Osteocyte (in vitro differentiated cells): ENCODE measurements around the gene BBS4. TPM values are rescaled to one million over a fixed set of nuclear protein-coding genes. Genes with fewer than 3 reads are reported as not detected.
"Not testable (repeated sequence)": the region's sequence is repeated elsewhere in the genome, so short reads cannot be mapped to it uniquely, and the experiment has no call there.

Source experiments
- DNase-seq: peaks from one replicate; pipeline ENCODE4 v3.0.0; 2021; ENCODE audit warnings: mixed read lengths; ENCODE audit not compliant: unreplicated experiment; ENCODE audit errors: extremely low spot score
- H3K27ac Mint-ChIP-seq: one replicate; pipeline ENCODE4 v1.8.0; 2021; ENCODE audit warnings: mild to moderate bottlenecking, mixed read lengths; ENCODE audit not compliant: unreplicated experiment
- H3K27me3 Mint-ChIP-seq: one replicate; pipeline ENCODE4 v1.8.0; 2021; ENCODE audit warnings: mixed read lengths; ENCODE audit not compliant: unreplicated experiment
- H3K36me3 Mint-ChIP-seq: one replicate; pipeline ENCODE4 v1.8.0; 2021; ENCODE audit warnings: mixed read lengths; ENCODE audit not compliant: unreplicated experiment
- H3K4me1 Mint-ChIP-seq: one replicate; pipeline ENCODE4 v1.8.0; 2021; ENCODE audit warnings: mixed read lengths; ENCODE audit not compliant: unreplicated experiment
- H3K4me3 Mint-ChIP-seq: one replicate; pipeline ENCODE4 v1.8.0; 2021; ENCODE audit warnings: mild to moderate bottlenecking, moderate library complexity, mixed read lengths; ENCODE audit not compliant: unreplicated experiment
- H3K9me3 Mint-ChIP-seq: one replicate; pipeline ENCODE4 v1.8.0; 2021; ENCODE audit warnings: mixed read lengths; ENCODE audit not compliant: unreplicated experiment
- long read RNA-seq: library from polyadenylated mRNA; unstranded; transcript quantifications from one replicate; pipeline ENCODE4 v2.0.0, GENCODE V29; 2021
- total RNA-seq: library from RNA; stranded (reverse); gene quantifications from 2 replicates; pipeline ENCODE4 v1.2.1, GENCODE V29; 2021
- TF ChIP-seq, protein P1 (sequence below): fragments of 200-600 bp; sonication (generic); IDR thresholded peaks from 2 replicates; pipeline ENCODE4 v1.5.0; 2021; ENCODE audit warnings: antibody characterized with exemption, mild to moderate bottlenecking, moderate library complexity

BBS4 gene, protein sequence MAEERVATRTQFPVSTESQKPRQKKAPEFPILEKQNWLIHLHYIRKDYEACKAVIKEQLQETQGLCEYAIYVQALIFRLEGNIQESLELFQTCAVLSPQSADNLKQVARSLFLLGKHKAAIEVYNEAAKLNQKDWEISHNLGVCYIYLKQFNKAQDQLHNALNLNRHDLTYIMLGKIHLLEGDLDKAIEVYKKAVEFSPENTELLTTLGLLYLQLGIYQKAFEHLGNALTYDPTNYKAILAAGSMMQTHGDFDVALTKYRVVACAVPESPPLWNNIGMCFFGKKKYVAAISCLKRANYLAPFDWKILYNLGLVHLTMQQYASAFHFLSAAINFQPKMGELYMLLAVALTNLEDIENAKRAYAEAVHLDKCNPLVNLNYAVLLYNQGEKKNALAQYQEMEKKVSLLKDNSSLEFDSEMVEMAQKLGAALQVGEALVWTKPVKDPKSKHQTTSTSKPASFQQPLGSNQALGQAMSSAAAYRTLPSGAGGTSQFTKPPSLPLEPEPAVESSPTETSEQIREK
- 24.7 and 30.5 TPM in 2 replicates for total RNA-seq
- long read RNA-seq, transcript BBS4-204 (16 exons, 1,864 nt): minor isoform, 6 of 232 reads
- long read RNA-seq, transcript BBS4-201 (16 exons, 2,490 nt): major isoform, 164 of 232 reads
- long read RNA-seq, partial matches to known transcripts: 8 of 232 reads
- long read RNA-seq, other reads (novel, unspliced or antisense): 50 of 232 reads

DNA sequence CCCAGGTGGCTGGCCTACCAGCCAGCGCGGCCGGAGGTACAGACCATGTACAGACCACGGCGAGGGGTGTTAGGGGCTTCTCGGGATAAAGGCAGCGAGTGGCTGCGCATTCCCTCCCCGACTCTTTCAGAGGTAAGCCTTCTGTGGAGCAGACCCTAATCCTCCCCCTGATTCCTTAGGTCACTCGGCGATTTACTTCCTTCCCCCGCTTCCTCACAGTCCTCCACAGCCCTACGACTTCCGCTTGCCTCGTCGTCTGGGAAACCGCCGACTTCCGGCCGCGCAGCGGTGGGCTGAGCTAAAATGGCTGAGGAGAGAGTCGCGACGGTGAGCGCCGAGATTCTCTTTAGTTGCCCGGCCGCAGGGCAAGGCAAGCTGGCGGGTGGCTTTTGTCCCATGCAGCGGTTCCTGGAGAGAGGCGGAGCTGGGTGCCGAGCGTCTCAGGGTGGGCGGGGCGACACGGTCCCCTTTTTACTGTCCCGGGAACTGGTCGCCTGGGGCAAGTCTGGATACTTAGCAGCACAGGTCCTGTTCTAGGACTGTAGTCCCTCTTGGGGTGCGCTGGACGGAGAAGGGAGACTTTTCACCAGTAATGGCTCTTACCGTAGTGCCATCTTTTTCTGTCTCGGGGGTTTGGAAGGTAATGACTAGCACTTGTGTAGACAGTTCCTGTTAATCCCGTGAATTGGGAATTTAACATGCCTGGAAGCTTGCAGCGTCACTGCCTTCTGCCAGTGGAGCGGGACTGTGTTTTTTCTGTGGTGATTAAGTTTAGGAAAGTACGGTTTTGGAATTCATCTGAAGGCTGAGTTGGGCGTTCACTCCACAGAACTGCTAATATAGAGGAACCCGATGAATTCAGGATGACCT, at the start of gene BBS4, which contains the start of gene HIGD2B:
Gene BBS4 (plus strand): TSS at position 283 of the 870 bp plus-strand sequence. CDS start 21 bp downstream, at position 304.
Gene HIGD2B (minus strand): TSS at position 258 of the 870 bp plus-strand sequence. CDS start 9,808 bp downstream, outside the sequence.
- peak within 1 kb of the TSS; percentile 94 for H3K4me3 Mint-ChIP-seq

DNA sequence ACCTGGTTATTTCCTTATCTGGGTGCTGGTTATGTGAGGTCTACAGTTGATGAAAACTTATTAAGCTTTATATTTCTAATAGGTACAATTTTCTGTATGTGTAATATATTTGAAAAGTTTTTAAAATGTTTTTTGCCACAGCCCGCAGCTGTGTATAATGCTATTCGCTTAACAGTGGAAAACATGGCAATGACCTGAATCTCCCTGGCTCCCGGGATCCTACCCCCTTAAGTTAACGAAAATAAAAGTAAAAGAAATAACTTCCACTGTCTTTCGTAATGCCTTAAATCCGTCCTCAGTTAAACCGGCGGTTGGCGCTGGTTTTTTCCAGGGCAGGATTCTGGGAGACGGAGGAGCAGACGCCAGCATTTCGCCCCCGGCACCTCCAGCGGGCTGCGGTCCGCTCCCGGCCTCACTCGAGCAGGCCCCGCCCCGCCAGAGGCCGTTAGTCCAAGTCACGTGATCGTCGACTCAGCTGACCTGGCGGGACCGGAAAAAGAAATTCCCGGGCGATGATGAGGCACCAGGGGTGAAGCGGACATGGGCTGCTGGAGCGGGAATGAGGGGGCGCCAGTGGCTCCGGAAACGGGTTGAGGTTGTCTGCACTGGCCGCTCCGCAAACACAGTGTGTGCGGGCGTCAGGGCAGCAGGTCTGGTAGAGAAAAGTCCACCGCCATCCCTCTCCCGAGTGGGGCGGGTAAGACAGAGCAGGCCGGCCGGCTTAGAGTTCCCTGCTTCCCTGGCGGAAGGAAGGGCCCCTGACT, 49.3 kb upstream of the BBS4 start:
- DNase-seq: peak; percentile 93
- H3K27ac Mint-ChIP-seq, H3K27me3 Mint-ChIP-seq, H3K9me3 Mint-ChIP-seq, H3K36me3 Mint-ChIP-seq, H3K4me1 Mint-ChIP-seq: not testable (repeated sequence)
- H3K4me3 Mint-ChIP-seq: peak overlapping the region; percentile 45

More for the DNA sequence above, at the start of gene BBS4, which contains the start of gene HIGD2B:
- DNase-seq: peak; percentile 93
- Mint-ChIP-seq H3K9me3 (no peaks in the 10 kb centered on the region), H3K4me1 (peaks cover 14% of the 10 kb centered on the region), H3K36me3 (no peaks in the 10 kb centered on the region), H3K27ac (peak within 1 kb of the TSS; percentile 99), H3K27me3 (peaks cover 3% of the 10 kb centered on the region)
- TF ChIP-seq, protein P1, sequence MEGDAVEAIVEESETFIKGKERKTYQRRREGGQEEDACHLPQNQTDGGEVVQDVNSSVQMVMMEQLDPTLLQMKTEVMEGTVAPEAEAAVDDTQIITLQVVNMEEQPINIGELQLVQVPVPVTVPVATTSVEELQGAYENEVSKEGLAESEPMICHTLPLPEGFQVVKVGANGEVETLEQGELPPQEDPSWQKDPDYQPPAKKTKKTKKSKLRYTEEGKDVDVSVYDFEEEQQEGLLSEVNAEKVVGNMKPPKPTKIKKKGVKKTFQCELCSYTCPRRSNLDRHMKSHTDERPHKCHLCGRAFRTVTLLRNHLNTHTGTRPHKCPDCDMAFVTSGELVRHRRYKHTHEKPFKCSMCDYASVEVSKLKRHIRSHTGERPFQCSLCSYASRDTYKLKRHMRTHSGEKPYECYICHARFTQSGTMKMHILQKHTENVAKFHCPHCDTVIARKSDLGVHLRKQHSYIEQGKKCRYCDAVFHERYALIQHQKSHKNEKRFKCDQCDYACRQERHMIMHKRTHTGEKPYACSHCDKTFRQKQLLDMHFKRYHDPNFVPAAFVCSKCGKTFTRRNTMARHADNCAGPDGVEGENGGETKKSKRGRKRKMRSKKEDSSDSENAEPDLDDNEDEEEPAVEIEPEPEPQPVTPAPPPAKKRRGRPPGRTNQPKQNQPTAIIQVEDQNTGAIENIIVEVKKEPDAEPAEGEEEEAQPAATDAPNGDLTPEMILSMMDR: no peak

DNA sequence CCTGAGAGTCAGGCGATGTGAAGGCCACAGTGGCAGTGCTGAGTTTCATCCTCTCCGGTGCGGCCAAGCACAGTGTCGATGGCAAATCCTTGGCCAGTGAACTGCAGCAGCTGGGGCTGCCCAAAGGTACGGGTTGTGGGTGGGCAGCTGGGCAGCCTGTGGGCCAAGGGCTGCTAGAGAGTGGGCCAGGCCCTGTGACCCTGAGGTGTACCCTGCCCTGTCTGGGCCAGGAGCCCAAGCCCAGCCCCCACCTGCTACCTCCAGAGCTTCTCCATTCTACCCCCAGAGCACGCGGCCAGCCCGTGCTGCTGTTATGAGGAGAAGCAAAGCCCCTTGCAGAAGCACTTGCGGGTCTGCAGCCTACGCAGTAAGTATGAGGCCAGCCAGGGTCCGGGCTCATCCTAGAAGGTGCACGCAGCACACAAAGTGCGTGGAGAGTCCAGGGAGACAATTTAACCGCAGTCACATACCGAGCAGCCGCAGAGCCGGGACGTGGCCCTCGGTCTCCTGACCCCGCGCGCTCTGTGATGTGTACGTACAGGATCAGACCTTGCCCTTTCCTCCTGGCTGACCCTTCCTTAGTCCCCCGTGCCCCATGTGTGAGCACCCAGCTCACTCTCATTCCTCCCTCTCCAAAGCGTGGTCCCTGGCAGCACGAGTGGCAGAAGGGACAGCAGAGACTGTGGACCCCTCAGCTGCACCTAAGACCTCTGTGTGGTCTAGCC, 46.1 kb upstream of the BBS4 start:
- H3K4me3 Mint-ChIP-seq, DNase-seq, H3K4me1 Mint-ChIP-seq, H3K27me3 Mint-ChIP-seq, H3K9me3 Mint-ChIP-seq, H3K27ac Mint-ChIP-seq, H3K36me3 Mint-ChIP-seq: not testable (repeated sequence)

DNA sequence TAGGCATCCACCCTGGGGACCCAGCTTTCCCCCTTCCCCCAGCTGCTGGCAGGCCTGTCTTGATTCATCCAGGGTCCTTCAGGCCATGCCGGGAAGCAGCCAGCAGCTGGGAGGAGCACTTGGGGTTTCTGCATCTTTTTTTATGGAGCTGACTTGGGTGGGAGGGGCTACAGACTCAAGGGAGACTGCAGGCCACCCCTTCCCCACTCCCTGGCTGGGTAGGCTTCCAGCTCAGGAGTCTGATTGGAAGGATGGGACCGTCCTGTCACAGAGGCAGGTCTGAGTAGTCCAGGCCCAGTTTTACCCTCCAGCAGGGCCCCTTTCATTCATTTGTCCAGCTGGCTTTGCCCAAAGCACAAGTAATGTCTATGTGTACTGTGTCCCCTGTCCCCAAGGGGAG, 43.7 kb upstream of the BBS4 start:
- not testable (repeated sequence) for H3K27ac Mint-ChIP-seq, H3K4me1 Mint-ChIP-seq, H3K4me3 Mint-ChIP-seq, H3K27me3 Mint-ChIP-seq, H3K9me3 Mint-ChIP-seq, DNase-seq, H3K36me3 Mint-ChIP-seq

DNA sequence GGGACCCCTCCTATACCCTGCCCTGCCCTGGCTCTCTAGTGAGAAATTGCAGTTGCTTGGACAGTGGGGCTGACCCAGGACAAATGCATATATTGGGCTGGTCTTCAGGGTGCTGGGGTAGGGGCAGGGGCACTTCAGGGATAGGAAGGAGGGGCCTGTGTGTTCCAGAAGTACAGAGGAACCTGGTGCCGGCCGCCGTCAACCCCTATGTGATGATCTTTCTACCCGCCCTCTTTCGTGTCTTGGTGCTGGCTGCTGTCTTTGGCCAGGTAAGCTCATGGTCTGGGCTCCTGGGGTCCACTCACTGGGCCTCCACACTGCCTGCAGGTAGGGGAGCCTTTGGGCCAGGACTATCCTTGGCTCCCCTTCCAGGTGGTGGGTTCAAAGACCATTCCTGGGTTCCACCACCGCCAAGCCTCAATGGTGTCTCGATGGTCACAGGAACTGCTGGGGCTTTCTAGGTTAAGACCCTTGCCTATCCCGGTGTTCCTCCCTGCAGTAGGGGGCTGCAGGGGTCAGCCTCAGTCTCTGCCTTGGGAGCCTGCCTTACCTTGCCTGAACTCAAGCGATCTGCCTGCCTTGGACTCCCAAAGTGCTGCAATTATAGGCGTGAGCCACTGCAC, 37.3 kb upstream of the BBS4 start:
- DNase-seq, H3K4me1 Mint-ChIP-seq, H3K27ac Mint-ChIP-seq, H3K27me3 Mint-ChIP-seq, H3K9me3 Mint-ChIP-seq, H3K4me3 Mint-ChIP-seq, H3K36me3 Mint-ChIP-seq: not testable (repeated sequence)

DNA sequence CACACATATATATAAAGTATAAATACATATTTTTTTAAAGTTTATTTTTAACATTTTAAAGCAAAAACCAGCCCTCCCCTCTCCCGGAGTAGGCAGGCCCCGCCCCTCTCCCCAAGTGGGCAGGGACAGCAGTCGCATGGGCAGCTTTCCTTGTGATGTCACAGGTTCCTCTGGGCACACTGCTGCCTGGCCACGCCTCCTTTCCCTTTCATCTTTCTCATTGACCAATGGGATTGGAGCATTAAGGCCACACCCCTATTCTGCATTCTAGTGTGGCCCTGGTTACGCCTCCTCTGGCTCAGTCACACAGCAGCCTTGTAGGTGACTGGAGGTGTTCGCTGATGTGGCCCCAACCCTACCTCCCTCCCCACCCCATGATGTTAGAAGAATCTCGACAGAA, 31.6 kb upstream of the BBS4 start, which contains the start of gene GOLGA6B:
Gene GOLGA6B (plus strand): TSS at position 301 of the 400 bp plus-strand sequence. CDS start 41 bp downstream, at position 342.
- not testable (repeated sequence) for H3K27me3 Mint-ChIP-seq, H3K27ac Mint-ChIP-seq, H3K36me3 Mint-ChIP-seq, H3K4me3 Mint-ChIP-seq, DNase-seq, H3K4me1 Mint-ChIP-seq, H3K9me3 Mint-ChIP-seq

DNA sequence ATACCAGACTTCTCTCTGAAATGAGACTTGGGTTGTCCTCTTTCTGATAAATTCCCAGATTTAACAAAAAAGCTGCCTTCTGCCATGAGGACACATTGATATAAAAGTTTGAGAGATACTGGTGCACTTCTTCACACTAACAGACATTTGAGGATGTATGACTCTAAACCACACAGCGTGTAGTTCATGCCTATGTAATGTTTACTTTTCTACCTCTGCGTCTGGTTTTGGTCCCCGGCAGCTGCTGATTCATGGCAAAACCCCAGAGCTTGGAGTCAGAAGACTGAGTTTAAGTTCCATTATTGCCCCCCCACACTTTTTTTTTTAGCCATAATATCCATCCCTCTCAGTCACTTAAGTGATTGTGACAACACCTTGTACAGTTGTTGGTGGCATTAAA, 30.0 kb upstream of the BBS4 start:
- not testable (repeated sequence) for H3K4me3 Mint-ChIP-seq, H3K9me3 Mint-ChIP-seq, H3K27me3 Mint-ChIP-seq, H3K36me3 Mint-ChIP-seq, H3K4me1 Mint-ChIP-seq, DNase-seq, H3K27ac Mint-ChIP-seq

DNA sequence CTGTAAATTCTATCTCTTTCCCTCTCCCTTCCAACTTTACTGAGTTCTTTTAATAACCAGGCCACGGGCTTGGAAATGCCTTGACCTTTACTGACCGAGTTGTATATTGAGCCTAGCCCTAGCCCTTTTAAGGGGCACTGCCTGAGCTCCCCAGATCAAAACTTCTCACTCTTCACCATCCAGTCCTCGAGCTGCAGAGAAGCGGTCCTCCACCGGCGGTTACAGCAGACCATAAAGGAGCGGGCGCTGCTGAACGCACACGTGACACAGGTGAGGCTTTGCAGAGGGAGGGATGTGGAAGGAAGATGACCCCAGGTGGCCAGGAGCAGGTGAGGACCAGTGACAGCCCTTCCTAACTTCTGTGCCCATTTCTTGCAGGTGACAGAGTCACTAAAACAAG, 24.9 kb upstream of the BBS4 start:
- H3K27ac Mint-ChIP-seq: not testable (repeated sequence)

DNA sequence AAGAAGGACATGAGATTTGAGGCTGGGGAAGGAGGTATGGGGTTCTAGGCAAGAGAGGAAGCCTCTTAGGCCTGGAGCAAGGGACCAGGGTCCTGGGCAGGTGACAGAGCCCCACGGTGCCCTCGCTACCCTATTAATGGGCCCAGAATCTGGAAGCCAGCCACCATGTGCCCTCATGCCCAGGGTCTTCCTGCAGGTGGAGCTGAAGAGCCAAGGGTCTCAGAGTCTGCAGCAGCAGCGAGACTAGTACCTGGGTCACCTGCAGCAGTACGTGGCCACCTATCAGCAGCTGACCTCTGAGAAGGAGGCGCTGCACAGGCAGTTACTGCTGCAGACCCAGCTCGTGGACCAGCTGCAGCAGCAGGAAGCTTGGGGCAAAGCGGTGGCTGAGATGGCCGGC, 22.1 kb upstream of the BBS4 start:
- not testable (repeated sequence) for DNase-seq, H3K4me1 Mint-ChIP-seq

More for the DNA sequence above, 24.9 kb upstream of the BBS4 start:
- not testable (repeated sequence) for H3K9me3 Mint-ChIP-seq, H3K36me3 Mint-ChIP-seq, H3K4me3 Mint-ChIP-seq, H3K27me3 Mint-ChIP-seq, DNase-seq, H3K4me1 Mint-ChIP-seq

More for the DNA sequence above, 22.1 kb upstream of the BBS4 start:
- not testable (repeated sequence) for H3K9me3 Mint-ChIP-seq, H3K27ac Mint-ChIP-seq, H3K4me3 Mint-ChIP-seq, H3K27me3 Mint-ChIP-seq, H3K36me3 Mint-ChIP-seq
